DLD1 (cell line): ENCODE data around the gene SPINK4.

Experiments
- in situ Hi-C: cut with HindIII; loops from 2 replicates; pipeline ENCODE4 v1.10.0; 2017; ENCODE audit warnings: low sequenced_read_pairs

The SPINK4 gene

DNA sequence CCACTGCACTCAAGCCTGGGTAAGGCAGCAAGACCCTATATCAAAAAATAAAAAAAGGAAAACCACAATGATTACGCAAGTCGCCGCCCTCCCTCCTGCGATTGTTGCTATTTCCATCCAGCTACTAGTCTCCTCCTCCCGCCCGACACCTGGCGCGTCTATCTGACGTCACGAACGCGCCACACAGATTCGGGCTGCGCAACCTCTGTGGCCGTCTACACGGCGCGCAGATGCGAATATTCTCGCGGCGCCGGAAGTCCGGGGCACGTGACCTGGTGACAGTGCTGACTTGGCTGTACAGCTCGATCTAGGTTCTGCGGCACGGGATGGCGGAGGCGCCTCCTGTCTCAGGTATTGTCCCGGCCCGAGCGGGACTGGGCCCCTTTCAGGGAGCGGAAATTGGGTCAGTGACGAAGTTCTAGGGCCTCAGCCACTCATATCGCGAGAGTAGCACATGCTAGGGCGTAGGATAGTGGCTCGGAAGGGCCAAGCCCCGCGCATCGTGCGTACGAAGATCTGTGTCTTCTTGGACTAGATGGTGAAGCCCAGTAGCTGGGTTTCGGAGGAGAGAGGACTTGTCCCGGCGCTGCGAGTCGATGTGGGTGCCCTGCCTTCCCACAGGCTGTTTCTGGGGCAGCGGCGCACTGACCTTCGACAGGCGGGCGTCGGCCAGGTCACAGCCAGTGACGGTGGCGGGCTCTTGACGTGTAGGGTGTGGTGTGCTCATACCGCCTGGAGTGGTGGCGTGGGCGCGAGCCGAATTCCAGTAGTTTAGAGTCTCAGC lies 50.5 kb downstream of the SPINK4 start, which contains the start of gene NFX1:
TSS of gene NFX1 (plus strand) at position 270 of the 784 bp plus-strand sequence. CDS start at position 327, 57 bp downstream.
- in situ Hi-C loops = no loop called here

- in situ Hi-C loops = no loop called here
These were observed 51.0 kb downstream of the SPINK4 start for GRCh38 chr9:33291031-33291397.

GRCh38 chr9:33291901-33292300 lies 51.9 kb downstream of the SPINK4 start:
- in situ Hi-C loops = no loop called here

- in situ Hi-C loops = no loop called here
These were observed 53.8 kb downstream of the SPINK4 start for GRCh38 chr9:33293782-33294181.

DNA sequence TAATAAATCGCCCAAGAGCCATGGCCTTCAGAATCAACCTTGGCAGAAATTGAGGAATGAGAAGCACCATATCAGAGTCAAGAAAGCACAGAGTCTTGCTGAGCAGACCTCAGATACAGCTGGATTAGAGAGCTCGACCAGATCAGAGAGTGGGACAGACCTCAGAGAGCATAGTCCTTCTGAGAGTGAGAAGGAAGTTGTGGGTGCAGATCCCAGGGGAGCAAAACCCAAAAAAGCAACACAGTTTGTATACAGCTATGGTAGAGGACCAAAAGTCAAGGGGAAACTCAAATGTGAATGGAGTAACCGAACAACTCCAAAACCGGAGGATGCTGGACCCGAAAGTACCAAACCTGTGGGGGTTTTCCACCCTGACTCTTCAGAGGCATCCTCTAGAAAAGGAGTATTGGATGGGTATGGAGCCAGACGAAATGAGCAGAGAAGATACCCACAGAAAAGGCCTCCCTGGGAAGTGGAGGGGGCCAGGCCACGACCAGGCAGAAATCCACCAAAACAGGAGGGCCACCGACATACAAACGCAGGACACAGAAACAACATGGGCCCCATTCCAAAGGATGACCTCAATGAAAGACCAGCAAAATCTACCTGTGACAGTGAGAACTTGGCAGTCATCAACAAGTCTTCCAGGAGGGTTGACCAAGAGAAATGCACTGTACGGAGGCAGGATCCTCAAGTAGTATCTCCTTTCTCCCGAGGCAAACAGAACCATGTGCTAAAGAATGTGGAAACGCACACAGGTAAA lies 54.9 kb downstream of the SPINK4 start:
- in situ Hi-C loops = no loop called here

GRCh38 chr9:33295571-33295970 lies 55.6 kb downstream of the SPINK4 start:
- in situ Hi-C loops = no loop called here

- in situ Hi-C loops = no loop called here
These were observed 57.5 kb downstream of the SPINK4 start for GRCh38 chr9:33297432-33297831.
